Stimulated activated CD4-positive, alpha-beta T cell treated with anti-CD3 and anti-CD28 coated beads, Interleukin-2, amount 100 ng/mL, for 4 hours (primary cell): ENCODE measurements around the gene SEC24B.
"Not testable (repeated sequence)": the region's sequence is repeated elsewhere in the genome, so short reads cannot be mapped to it uniquely, and the experiment has no call there.

Source experiments
- DNase-seq: peaks from one replicate; pipeline ENCODE4 v3.0.0-alpha.2; 2020; ENCODE audit warnings: low read depth

Gene SEC24B

GRCh38 chr4:109578846-109579245 lies 145.2 kb downstream of the SEC24B start:
- DNase-seq = no peak

GRCh38 chr4:109579997-109580396 lies 146.4 kb downstream of the SEC24B start:
- DNase-seq = not testable (repeated sequence)

GRCh38 chr4:109588176-109588575 lies 154.6 kb downstream of the SEC24B start:
- DNase-seq = peak; percentile 38

- DNase-seq = no peak
Measured at GRCh38 chr4:109589119-109589518, 155.5 kb downstream of the SEC24B start.

- no peak for DNase-seq
Measured at GRCh38 chr4:109589605-109590004, 156.0 kb downstream of the SEC24B start.
